A673 (cell line): ENCODE results near the gene WNT2. TPM values are rescaled to one million over a fixed set of nuclear protein-coding genes. Genes with fewer than 3 reads are reported as not detected.

Experiments used
- BruUV-seq: library from RNA; stranded (reverse); fragments of 400-500 nt; replicated peaks from 2 replicates; lab custom pipeline; 2021; lab: Mats Ljungman, UMichigan
- CTCF ChIA-PET: fragments of 300-600 bp; sonication (Branson Sonifier 250); formaldehyde crosslinking; loops from one replicate; lab custom pipeline; 2022; ENCODE audit warnings: antibody characterized with exemption; lab: Charles Lee
- POLR2A ChIA-PET: fragments of 300-600 bp; sonication (Branson Sonifier 250); formaldehyde crosslinking; loops from one replicate; lab custom pipeline; 2022; ENCODE audit warnings: antibody characterized with exemption; ENCODE audit not compliant: low non-redundant PET; lab: Charles Lee
- DNase-seq: peaks from one replicate; pipeline ENCODE4 v3.0.0-alpha.2; 2015; ENCODE audit warnings: low spot score
- H3K27ac ChIP-seq: fragments of 200-600 bp; sonication (generic); 2 replicates; pipeline ENCODE4 v1.5.1; 2016; ENCODE audit warnings: mixed run types, low read depth, mild to moderate bottlenecking, mixed read lengths, antibody characterized with exemption, low read length; ENCODE audit not compliant: poor library complexity, severe bottlenecking
- H3K27me3 ChIP-seq: fragments of 200-600 bp; sonication (generic); replicated peaks from 2 replicates; pipeline ENCODE4 v1.6.1; 2017; ENCODE audit warnings: mixed run types, low read depth, mild to moderate bottlenecking, mixed read lengths, antibody characterized with exemption, low read length; ENCODE audit not compliant: insufficient read depth, poor library complexity
- H3K36me3 ChIP-seq: fragments of 200-600 bp; sonication (generic); 2 replicates; pipeline ENCODE4 v1.6.1; 2016; ENCODE audit warnings: mixed run types, mild to moderate bottlenecking, mixed read lengths, antibody characterized with exemption, low read length; ENCODE audit not compliant: insufficient read depth, poor library complexity, severe bottlenecking
- H3K4me1 ChIP-seq: fragments of 200-600 bp; sonication (generic); 2 replicates; pipeline ENCODE4 v1.6.1; 2017; ENCODE audit warnings: mixed run types, mild to moderate bottlenecking, mixed read lengths, antibody characterized with exemption, low read length; ENCODE audit not compliant: insufficient read depth, poor library complexity, severe bottlenecking
- H3K4me3 ChIP-seq: fragments of 200-600 bp; sonication (generic); 2 replicates; pipeline ENCODE4 v1.5.1; 2016; ENCODE audit warnings: low read depth, mixed run types, mild to moderate bottlenecking, mixed read lengths, low read length; ENCODE audit not compliant: poor library complexity, severe bottlenecking
- H3K9me3 ChIP-seq: fragments of 200-600 bp; sonication (generic); 2 replicates; pipeline ENCODE4 v1.6.1; 2016; ENCODE audit warnings: mixed run types, low read depth, mild to moderate bottlenecking, mixed read lengths, antibody characterized with exemption, low read length; ENCODE audit not compliant: poor library complexity, severe bottlenecking
- CTCF ChIP-seq: fragments of 300-800, 200-600 bp; sonication (generic); conservative IDR thresholded peaks from 2 replicates; pipeline ENCODE4 v1.5.1; 2017; ENCODE audit warnings: low read depth, mild to moderate bottlenecking, antibody characterized with exemption, low read length, moderate library complexity, mixed read lengths
- EZH2 ChIP-seq: fragments of 200-600 bp; sonication (generic); IDR thresholded peaks from 2 replicates; pipeline ENCODE4 v1.6.1; 2017; ENCODE audit warnings: borderline replicate concordance, low read depth, mild to moderate bottlenecking, mixed read lengths, antibody characterized with exemption, low read length; ENCODE audit not compliant: poor library complexity, severe bottlenecking
- intact Hi-C: fragments of 100-400 bp; cut with micrococcal nuclease; formaldehyde crosslinking; loops from one replicate; pipeline ENCODE4 v1.10.0; 2022; ENCODE audit not compliant: unreplicated experiment
- total RNA-seq: library from RNA; stranded (reverse); gene quantifications from 2 replicates; pipeline ENCODE4 v1.2.3, GENCODE V29; 2021

Gene WNT2
- total RNA-seq, 1 experiment from 2014 or later: not detected

GRCh38 chr7:117279931-117280557 is 42.8 kb downstream of the WNT2 start:
- H3K4me3 ChIP-seq: no peak overlapping the region
- intact Hi-C loops: no loop called here
- H3K27ac ChIP-seq: no peak overlapping the region
- ChIA-PET CTCF (no interaction called here), POLR2A (no interaction called here)
- no peaks in the 10 kb centered on the region for H3K9me3 ChIP-seq
- no peaks in the 10 kb centered on the region for H3K4me1 ChIP-seq
- no peaks in the 10 kb centered on the region for H3K27me3 ChIP-seq
- H3K36me3 ChIP-seq: no peaks in the 10 kb centered on the region
- no peak for DNase-seq
- no TSS peak for BruUV-seq
- TF ChIP-seq EZH2: no peak
- TF ChIP-seq CTCF: no peak

- no peaks in the 10 kb centered on the region for H3K36me3 ChIP-seq
- ChIA-PET POLR2A (no interaction called here), CTCF (no interaction called here)
- no TSS peak for BruUV-seq
- H3K4me3 ChIP-seq: no peak overlapping the region
- no peaks in the 10 kb centered on the region for H3K4me1 ChIP-seq
- H3K27me3 ChIP-seq: no peaks in the 10 kb centered on the region
- intact Hi-C loops: no loop called here
- no peaks in the 10 kb centered on the region for H3K9me3 ChIP-seq
- no peak overlapping the region for H3K27ac ChIP-seq
- TF ChIP-seq EZH2 (no peak), CTCF (no peak)
- no peak for DNase-seq
These were observed 43.7 kb downstream of the WNT2 start for GRCh38 chr7:117279203-117279602.

GRCh38 chr7:117278040-117278439 is 44.8 kb downstream of the WNT2 start:
- Histone ChIP-seq H3K4me1 (no peaks in the 10 kb centered on the region), H3K36me3 (no peaks in the 10 kb centered on the region), H3K27ac (no peak overlapping the region), H3K9me3 (no peaks in the 10 kb centered on the region), H3K4me3 (no peak overlapping the region), H3K27me3 (no peaks in the 10 kb centered on the region)
- BruUV-seq: no TSS peak
- CTCF ChIA-PET: no interaction called here
- DNase-seq: no peak
- intact Hi-C loops: no loop called here
- POLR2A ChIA-PET: no interaction called here
- no peak for TF ChIP-seq CTCF
